ENCODE results near the gene RFWD3.
"Not testable (repeated sequence)": the region's sequence is repeated elsewhere in the genome, so short reads cannot be mapped to it uniquely, and the experiment has no call there.

Gene RFWD3

DNA sequence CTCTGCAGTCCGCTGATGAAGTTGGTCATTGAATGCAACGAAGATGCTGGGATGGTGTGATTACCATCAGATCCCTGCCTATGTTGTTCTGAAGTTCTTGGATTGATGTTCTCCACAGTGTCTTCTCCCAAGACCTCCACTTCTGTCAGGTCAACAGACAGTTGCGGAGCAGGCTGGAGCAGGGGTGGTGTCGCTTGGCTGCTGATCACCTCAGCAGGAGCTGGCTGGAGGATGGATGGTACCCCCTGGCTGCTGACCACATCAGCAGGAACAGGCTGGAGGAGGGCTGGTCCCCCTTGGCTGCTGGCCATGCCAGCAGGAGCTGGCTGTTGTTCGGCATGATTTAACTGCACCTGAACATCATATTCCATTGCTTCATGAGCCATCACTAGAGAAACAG is 5.6 kb downstream of the RFWD3 start:
- DNase-seq (ENCODE audit: low spot score), result no peak

DNA sequence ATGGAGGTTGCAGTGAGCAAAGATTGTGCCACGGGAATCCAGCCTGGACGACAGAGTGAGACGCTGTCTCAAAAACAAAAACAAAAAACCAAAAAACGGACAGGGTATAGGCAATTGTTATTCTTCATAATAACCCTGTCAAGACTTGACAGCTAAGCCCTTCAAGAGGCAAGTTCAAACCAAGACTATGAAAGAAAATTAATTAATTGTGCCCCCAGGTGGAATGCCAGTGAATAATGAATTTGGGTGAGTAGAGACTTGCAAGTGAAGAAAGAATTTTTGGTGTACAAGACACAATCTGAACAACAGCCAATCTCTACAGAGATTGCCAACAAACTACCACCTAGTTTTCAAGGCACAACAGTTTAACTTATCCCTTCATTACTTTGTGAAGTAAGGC is 6.3 kb downstream of the RFWD3 start:
- no peak for DNase-seq (ENCODE audit: low spot score)

DNA sequence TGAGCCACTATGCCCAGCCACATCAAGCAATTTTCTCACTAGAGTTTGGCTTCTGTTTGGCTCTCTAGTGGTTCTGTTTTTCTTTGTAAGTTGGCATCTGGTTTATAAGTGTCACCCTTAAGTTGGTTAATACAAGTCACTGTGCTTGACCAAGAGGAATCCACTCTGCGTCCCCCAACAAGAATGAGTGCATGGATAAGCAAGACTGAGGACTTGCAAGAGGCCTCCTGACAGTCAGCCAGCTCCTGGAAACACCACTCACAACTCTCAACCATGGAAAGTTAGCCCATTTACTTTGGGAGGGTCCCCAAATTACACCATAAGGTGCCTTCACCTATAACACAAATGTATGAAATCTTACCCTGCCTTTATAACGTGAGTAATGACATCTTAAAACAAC is 7.6 kb downstream of the RFWD3 start:
- no peak for DNase-seq (ENCODE audit: low spot score)

DNA sequence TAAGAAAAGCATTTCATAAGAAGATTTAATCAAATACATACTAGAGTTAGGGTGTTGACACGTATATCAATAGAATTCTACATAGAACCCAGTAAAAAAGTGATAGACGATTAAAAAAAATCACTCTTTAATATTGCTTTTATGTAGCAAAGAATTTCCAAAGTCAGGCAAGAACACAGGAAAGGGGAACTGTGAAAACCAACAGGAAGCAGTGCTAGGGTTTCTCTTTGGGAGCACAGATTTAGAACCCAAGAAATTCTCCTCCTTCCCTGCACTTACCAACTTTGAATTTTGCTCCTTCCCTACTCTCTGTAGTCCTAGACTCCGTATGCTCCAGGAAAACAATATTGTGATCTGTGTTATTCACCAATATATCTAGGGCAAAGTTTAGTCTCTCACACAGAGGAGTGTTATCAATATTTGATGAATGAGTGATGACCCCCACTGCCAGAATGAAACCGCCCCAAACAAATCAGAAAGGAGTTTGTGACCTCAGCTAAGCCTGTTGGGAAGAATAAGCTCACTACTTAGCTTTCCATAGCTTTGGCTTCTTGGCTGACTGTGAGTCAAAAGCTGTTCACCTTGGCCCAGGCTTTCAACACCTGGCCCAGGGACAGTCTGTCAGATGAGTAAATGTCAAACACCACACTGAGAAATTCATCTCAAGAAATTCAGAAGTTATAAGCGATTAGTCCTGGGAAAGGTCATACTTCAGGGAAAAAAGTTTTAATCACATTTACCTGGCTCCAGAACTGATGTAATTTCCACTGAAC is 8.6 kb downstream of the RFWD3 start:
- DNase-seq (ENCODE audit: low spot score), result no peak

DNA sequence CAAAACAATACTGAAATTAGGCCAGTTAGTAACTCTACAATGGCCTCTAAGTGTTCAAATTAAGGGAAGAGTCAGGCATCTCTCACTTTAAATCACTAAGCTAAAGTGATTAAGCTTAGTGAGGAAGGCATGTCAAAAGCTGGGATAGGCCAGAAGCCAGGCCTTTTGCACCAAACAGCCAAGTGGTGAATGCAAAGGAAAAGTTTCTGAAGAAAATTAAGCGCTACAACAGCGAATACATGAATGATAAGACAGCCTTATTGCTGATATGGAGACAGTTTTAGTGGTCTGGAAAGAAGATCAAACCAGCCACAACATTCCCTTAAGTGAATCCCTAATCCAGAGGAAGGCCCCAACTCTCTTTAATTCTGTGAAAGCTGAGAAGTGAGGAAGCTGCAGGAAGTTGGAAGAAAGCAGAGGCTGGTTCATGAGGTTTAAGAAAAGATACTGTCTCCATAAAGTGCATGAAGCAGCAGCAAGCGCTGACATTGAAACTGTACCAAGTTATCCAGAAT is 12.1 kb downstream of the RFWD3 start:
- DNase-seq (ENCODE audit: low spot score), result no peak

DNA sequence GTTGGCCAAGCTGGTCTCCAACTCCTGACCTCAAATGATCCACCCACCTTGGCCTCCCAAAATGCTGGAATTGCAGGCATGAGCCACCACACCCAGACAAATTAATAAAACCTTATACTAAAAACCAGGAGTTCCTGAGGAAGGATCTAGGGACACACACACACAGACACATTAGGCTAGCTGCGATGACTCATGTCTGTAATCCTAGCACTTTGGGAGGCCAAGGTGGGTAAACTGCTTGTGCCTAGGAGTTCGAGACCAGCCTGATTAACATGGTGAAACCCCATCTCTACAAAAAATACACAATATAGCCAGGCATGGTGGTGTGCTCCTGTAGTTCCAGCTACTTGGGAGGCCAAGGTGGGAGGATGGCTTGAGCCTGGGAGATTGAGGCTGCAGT is 13.8 kb downstream of the RFWD3 start:
- DNase-seq (ENCODE audit: low spot score), result not testable (repeated sequence)

DNA sequence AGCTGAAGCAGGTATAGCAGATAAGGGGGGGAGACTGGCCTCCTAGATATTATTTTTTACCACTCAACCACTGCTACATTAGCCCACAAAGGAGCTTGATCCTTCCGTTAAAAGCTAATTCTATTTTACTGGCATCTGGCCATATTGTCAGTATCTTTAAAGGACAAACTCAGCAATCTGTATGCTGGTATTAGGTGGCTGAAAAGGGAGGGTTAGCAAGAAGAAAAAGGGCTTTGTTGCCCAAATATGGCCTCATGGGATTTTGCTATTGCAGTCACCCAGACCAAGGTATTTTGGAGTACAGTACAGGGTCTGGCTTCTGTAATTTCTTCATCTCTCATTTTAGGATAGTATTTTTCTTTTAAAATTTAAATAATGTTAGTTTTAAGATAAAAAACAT is 14.4 kb downstream of the RFWD3 start:
- DNase-seq (ENCODE audit: low spot score), result no peak

DNA sequence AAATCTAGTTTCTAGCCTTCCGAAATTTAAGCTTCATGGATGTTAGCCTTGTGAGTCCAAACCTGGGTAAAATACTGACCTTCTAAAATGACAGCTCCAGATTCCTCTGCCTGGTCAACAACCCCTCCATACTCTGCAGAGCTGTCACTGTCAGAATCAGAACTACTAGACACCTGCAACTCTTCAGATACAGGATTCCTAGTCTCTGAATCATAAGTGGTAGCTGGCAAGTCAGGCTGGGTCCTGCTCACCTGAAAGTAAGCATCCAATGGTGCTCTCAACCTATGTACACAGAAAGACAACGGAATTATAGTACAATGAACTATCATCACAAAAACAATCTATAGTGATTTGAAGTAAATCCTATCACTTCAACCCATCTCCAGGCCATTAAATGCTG is 14.8 kb downstream of the RFWD3 start:
- no peak for DNase-seq (ENCODE audit: low spot score)

DNA sequence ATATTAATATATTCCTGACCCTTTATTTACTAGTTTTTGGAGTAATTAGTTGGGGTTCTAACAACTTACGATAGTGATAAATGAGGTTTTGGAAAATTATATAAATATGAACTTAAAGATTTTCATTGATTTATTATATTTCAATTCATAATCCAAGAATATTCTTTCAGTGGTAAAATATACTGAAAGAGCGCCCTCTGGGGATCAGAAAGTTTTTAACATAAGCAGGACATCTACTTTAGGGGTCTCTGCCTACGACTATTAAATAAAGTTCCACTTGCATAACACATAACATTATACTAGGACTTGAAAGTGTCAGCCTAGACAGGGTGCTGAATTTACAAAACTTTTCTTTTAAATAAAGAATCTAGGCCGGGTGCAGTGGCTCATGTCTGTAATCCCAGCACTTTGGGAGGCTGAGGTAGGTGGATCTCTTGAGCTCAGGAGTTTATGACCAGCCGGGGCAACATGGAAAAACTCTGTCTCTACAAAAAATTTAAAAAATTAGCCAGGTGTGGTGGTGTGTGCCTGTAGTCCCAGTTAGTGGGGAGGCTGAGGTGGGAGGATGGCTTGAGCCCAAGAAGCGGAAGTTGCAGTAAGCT is 15.6 kb downstream of the RFWD3 start:
- DNase-seq (ENCODE audit: low spot score), result no peak

DNA sequence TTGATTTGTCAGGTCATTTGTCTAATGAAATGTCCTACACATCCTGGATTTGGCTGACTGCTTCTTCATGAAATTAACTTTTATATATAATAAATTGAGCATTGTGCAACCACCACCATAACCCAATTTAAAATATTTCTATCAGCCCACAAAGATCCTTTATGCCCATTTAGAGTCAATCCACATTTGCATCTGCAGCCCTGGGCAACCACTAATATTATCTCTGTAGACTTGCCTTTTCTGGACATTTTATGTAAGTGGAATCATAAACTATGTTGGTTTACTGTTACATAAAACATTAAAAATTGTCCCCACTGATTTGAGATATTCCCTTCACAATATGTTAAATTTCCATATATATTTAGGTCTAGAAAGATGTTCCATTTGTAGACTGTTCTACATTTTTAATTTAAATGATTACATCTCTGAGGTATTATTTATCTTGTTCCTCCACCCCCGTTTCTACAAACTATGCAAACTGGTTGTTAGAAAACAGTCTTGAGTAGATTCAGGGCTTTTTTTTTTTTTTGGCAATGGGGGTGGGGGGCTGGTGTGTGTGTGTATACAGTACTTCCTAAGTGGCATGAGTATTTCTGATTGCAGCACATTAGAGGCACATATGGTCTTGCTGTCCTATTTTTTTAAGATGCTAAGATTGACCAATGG is 16.7 kb downstream of the RFWD3 start:
- no peak for DNase-seq (ENCODE audit: low spot score)

DNA sequence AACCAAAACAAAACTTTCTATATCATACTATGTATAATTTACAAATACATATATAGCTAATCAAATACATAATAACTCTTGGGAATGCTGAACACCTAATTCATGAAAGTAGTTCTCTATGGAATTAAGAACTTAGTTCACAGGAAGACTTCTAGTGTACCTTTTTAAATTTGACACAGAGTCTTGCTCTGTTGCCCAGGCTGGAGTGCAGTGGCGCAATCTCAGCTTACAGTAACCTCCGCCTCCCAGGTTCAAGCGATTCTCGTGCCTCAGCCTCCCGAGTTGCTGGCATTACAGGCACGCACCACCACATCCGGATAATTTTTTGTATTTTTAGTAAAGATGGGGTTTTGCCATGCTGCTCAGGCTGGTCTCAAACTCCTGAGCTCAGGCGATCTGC is 24.7 kb downstream of the RFWD3 start:
- no peak for DNase-seq (ENCODE audit: low spot score)

DNA sequence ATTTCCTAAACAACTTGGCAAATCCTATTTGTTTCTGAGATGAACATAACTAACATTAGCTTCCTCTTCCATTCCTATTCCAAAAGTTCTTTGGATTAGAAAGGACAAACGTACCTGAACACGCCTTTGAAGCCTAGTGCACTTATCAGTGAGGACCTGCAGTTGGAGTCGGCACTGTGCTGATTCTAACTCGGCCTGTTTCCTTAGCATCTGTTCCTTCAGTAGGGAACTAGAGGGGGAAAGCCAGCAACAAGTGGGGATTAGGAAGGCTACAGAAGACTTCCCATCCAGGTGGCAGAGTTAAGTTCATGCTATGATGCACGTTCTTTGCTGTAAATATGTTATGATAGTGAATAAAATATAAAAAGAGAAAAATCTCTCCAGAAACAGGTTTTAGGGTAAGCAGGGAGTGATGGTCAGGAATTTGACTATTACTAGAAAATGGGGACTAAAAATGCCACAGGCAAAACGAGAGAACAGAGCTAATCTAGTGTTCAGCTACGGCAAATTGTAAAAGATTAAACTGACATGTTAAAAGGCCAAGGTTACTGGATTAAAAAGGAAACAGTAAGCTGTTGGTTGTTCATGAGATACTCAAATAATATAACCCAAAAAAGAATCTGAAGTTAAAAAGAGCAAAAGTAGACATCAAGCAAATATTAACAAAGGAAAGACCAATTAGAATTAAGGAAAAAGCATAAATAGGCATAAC is 28.8 kb downstream of the RFWD3 start:
- no peak for DNase-seq (ENCODE audit: low spot score)

DNA sequence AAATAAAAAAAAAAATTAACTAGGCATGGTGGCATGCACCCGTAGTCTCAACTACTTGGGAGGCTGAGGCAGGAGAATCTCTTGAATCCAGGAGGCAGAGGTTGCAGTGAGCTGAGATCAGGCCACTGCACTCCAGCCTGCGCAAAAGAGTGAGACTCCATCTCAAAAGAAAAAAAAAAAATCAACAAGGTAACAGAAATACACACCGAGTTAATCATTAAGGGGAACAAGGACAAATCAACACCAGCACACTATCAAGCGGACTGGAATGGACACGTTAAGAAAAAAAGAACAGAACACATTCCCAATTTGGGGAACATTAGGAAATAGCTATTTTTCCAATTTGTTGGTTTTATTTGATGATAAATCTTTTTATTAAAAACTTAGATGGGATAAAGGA is 31.4 kb downstream of the RFWD3 start:
- DNase-seq (ENCODE audit: low spot score), result no peak

DNA sequence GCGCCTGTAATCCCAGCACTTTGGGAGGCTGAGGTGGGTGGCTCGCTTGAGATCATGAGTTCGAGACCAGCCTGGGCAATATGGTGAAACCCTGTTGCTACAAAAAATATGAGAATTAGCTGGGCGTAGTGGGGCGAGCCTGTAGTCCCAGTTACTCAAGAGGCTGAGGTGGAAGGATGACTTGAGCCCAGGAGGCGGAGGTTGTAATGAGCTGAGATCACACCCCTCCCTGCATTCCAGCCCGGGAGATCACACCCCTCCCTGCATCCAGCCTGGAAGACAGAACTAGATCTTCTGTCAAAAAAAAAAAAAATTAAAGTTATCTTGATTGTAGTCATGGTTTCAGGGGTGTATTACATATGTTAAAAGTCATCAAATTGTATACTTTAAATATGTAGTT is 33.0 kb downstream of the RFWD3 start:
- DNase-seq (ENCODE audit: low spot score), result no peak

DNA sequence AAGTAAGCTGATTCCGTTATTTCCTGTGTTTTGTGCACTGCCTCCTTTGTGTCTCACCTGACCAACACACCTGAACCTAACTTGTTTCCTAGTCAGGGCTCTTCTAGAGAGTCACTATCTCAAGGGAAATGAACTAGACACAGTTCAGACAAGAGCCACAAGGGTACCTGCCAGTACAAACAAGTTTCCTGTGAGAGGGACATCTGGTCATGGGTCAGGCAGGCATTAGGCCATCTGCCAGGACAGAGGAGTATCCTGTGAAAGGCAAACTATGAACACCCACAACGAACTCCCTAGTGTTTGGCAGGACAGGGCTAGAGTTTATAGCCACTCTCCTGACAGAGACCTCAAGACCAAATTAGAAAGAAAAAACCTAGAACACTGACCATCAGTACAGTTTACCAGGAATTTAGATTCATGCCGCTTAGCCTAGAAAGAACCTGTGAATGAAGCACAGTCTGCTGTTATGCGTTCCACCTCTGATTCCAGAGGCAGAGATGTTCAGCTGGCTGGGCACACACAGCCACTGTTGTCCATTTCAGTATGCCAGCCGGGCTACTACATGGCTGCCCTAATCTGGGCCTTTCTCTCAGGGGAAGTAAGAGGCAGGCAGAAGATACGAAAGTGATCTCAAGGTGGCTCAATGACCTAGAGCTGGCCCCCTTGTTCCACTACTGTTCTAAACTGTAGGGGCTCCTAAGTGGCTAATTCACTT is 39.0 kb downstream of the RFWD3 start:
- no peak for DNase-seq (ENCODE audit: low spot score)

DNA sequence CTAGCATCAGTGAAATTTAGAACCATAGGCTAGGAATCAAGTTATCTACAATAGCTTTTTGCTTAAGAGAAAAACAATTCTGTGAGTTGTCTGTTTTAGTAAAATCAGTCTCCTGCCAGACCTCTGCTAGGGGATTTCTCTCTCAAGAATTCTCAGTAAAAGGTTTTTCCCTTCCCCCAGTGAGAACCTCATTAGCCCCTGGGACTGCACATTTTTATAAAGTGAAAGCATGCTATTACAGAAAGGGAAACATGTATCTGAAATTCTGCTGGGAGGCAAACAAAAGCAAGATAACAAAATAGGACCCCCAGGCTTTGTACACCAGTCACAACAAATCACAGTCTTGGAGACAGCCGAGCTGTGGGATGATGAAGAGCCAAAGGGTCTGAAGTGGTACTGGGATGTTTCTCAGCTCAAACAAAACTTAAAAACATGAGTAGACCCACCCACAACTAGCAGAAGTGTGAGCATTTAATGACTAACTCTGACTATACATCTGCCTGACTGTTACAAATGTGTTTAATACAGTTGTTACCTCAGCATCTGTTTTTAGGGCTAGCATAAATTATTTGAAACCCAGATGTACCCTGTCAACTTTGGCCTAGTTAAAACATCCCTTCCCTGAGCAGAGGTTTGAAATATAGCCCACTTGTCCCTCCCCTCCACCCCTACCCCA is 39.8 kb downstream of the RFWD3 start:
- no peak for DNase-seq (ENCODE audit: low spot score)

DNA sequence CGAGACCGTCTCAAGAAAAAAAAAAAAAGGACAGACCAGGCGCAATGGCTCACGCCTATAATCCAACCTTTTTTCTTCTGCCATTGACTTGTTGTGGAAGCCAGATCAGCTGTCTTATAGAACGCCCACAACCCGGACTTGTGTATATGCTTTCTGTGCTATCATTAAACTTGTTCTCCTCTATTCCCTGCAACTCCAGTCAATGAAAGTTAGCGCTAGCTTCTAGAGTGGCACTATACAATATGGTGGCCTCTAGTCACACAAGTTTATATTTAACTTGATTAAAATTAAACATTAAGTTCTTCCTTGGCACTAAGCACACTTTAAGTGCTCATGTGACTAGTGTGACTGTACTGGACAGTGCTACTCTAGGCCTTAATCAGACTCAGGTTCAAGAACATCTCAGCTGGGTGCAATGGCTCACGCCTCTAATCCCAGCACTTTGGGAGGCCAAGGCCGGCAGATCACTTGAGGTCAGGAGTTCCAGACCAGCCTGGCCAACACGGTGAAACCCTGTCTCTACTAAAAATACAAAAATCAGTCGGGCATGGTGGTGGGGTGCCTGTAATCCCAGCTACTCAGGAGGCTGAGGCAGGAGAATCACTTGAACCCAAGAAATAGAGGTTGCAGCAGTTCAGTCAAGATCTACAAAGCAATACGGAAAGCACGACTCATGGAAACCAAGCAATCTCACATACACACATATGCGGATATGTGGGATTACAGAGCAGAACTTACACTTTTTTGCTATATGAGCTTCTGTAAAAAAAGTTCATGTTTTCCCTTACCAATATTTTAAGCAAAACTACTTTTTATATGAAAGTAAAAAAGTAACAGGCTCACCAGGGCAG is 41.0 kb downstream of the RFWD3 start:
- no peak for DNase-seq (ENCODE audit: low spot score)

DNA sequence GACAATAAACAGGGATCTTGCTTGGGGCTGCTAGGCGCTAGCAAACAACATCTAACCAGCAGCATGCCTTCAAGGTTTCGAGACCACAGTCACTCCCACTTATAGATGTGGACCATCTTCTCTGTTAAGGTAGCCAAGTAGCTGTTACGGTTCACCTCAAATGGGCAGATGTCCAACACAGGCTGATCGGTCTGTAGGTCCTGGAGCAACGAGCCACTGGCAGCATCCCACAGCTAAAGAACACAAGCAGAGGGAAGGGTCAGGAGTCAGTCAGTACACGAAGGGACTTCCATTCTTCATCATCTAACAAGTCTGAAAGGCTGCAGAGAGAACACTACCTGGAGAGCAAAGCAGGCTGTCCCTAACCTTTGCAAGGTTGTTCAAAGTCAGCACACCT is 42.8 kb downstream of the RFWD3 start:
- DNase-seq (ENCODE audit: low spot score), result no peak

DNA sequence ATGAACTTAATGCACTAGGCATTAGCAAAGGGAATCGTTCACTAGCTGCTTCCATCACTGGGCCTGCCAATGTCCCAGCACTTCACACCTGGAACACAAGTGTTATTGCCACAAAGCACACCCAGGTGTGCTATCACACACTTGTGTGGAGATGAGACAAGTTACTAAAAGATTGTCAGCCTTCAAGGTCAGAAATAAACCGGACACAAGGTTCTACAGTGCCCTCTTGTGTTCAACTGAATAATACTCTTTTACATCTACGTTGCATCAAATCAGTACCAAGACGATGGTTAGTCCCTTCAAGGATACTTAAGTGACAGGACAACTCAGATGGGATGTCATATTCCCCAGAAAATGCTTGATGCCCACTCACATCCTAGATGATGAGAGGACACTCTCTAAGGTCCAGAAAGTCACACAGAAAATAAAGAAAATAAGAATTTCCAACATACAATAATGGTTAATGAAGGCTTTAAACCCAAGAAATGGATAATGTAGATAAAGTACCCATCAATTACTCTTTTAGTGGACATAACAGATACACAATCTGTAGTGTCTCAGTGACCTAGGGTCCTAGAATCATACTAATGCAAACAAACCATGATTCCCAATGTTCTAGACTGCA is 43.4 kb downstream of the RFWD3 start:
- peak; percentile 58 for DNase-seq (ENCODE audit: low spot score)

DNA sequence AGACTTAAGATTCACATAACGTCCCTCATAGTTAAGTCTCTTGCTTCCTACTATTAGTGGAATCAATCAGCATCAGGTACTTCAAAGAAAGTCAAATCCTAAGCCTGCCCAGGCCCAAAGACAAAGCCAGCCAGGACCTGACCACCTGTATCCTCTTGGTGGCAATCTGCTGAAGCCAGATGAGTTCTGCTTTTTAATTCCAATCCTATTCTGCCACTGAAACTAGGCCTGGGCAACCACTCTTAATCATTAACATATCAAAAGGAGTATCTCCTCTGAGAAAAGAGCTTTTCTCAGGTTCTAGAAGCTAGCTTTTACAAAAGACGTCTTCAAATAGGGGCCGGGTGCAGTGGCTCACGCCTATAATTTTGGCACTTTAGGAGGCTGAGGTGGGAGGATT is 44.7 kb downstream of the RFWD3 start:
- no peak for DNase-seq (ENCODE audit: low spot score)

Data from AG20443 (cell line).